IMR-90 (cell line): ENCODE data around the gene ZNF423. TPM values are rescaled to one million over a fixed set of nuclear protein-coding genes. Genes with fewer than 3 reads are reported as not detected.

Source experiments
- ATAC-seq: fragments of 200-7000 bp; cut with Tn5 transposase; 2 replicates; pipeline ENCODE4 v1.9.1; 2020; ENCODE audit warnings: low read depth, mild to moderate bottlenecking, moderate library complexity
- BruUV-seq: library from RNA; stranded (reverse); fragments of 400-500 nt; replicated peaks from 2 replicates; lab custom pipeline; 2021; lab: Mats Ljungman, UMichigan
- CTCF ChIA-PET: fragments of 300-600 bp; formaldehyde crosslinking; extraction: SDS; loops from one replicate; lab custom pipeline; 2021; ENCODE audit warnings: antibody characterized with exemption; lab: Yijun Ruan, JAX
- POLR2A ChIA-PET: fragments of 300-600 bp; sonication (Branson Sonifier 250); formaldehyde crosslinking; loops from one replicate; lab custom pipeline; 2022; ENCODE audit warnings: antibody characterized with exemption; ENCODE audit not compliant: unreplicated experiment; lab: Charles Lee
- DNase-seq: peaks from one replicate; pipeline ENCODE4 v3.0.0; 2013
- H2AFZ ChIP-seq: replicated peaks from 2 replicates; pipeline ENCODE3; 2013; ENCODE audit warnings: low read length, mild to moderate bottlenecking; ENCODE audit not compliant: poor library complexity
- H2AK5ac ChIP-seq: 2 replicates; pipeline ENCODE4 v1.6.1; 2013; ENCODE audit warnings: low read depth, low read length, inconsistent platforms
- H2AK9ac ChIP-seq: replicated peaks from 2 replicates; pipeline ENCODE3; 2013; ENCODE audit warnings: mild to moderate bottlenecking, low read depth, low read length, moderate library complexity; ENCODE audit not compliant: poor library complexity
- H2BK120ac ChIP-seq: 2 replicates; pipeline ENCODE4 v1.6.1; 2013; ENCODE audit warnings: low read depth, low read length, inconsistent platforms
- H2BK15ac ChIP-seq: 3 replicates; pipeline ENCODE4 v1.6.1; 2013; ENCODE audit warnings: low read depth, low read length, inconsistent platforms
- H2BK20ac ChIP-seq: 2 replicates; pipeline ENCODE4 v1.6.1; 2013; ENCODE audit warnings: low read depth, mild to moderate bottlenecking, inconsistent platforms, low read length, moderate library complexity
- H2BK5ac ChIP-seq: 2 replicates; pipeline ENCODE4 v1.6.1; 2013; ENCODE audit warnings: mild to moderate bottlenecking, low read depth, low read length, inconsistent platforms; ENCODE audit not compliant: poor library complexity, severe bottlenecking
- H3K14ac ChIP-seq: replicated peaks from 2 replicates; pipeline ENCODE4 v1.6.1; 2013; ENCODE audit warnings: low read depth, low read length, inconsistent platforms
- H3K18ac ChIP-seq: 2 replicates; pipeline ENCODE4 v1.6.1; 2013; ENCODE audit warnings: low read depth, low read length, control low read depth
- H3K23ac ChIP-seq: 2 replicates; pipeline ENCODE4 v1.6.1; 2013; ENCODE audit warnings: low read depth, low read length, inconsistent platforms
- H3K27ac ChIP-seq: 2 replicates; pipeline ENCODE4 v1.5.1; 2013; ENCODE audit warnings: mild to moderate bottlenecking, control low read depth, low read length; ENCODE audit not compliant: insufficient read depth
- H3K27me3 ChIP-seq: 2 replicates; pipeline ENCODE4 v1.6.1; 2013; ENCODE audit warnings: low read length; ENCODE audit not compliant: control insufficient read depth, insufficient read depth
- H3K36me3 ChIP-seq: 2 replicates; pipeline ENCODE4 v1.6.1; 2013; ENCODE audit warnings: low read length, mixed read lengths; ENCODE audit not compliant: control insufficient read depth, insufficient read depth
- H3K4ac ChIP-seq: 2 replicates; pipeline ENCODE4 v1.6.1; 2013; ENCODE audit warnings: low read depth, low read length, inconsistent platforms
- H3K4me1 ChIP-seq: 2 replicates; pipeline ENCODE4 v1.6.1; 2013; ENCODE audit warnings: low read length, mixed read lengths; ENCODE audit not compliant: control insufficient read depth, insufficient read depth
- H3K4me2 ChIP-seq: 2 replicates; pipeline ENCODE4 v1.6.1; 2013; ENCODE audit warnings: low read depth, mild to moderate bottlenecking, control low read depth, low read length, moderate library complexity
- H3K4me3 ChIP-seq: 2 replicates; pipeline ENCODE4 v1.5.1; 2013; ENCODE audit warnings: low read depth, mild to moderate bottlenecking, control low read depth, low read length, moderate library complexity; ENCODE audit not compliant: insufficient read depth
- H3K56ac ChIP-seq: 2 replicates; pipeline ENCODE4 v1.6.1; 2013; ENCODE audit warnings: low read length, inconsistent platforms; ENCODE audit not compliant: insufficient read depth; ENCODE audit errors: extremely low read depth
- H3K79me1 ChIP-seq, 2 experiments: 2 replicates each; pipeline ENCODE4 v1.6.1; 2013; ENCODE audit warnings: low read length in 2 of 2, inconsistent platforms in 1 of 2, low read depth in 1 of 2
- H3K9ac ChIP-seq: 2 replicates; pipeline ENCODE4 v1.6.1; 2013; ENCODE audit warnings: low read depth, low read length, control low read depth
- H3K9me1 ChIP-seq: 2 replicates; pipeline ENCODE4 v1.6.1; 2013; ENCODE audit warnings: low read length, inconsistent platforms; ENCODE audit not compliant: insufficient read depth
- H3K9me3 ChIP-seq: 2 replicates; pipeline ENCODE4 v1.6.1; 2013; ENCODE audit warnings: low read length; ENCODE audit not compliant: control insufficient read depth, insufficient read depth
- H4K20me1 ChIP-seq: 2 replicates; pipeline ENCODE4 v1.6.1; 2013; ENCODE audit warnings: low read length, inconsistent platforms; ENCODE audit not compliant: insufficient read depth
- H4K5ac ChIP-seq: 2 replicates; pipeline ENCODE4 v1.6.1; 2013; ENCODE audit warnings: mild to moderate bottlenecking, low read depth, low read length, control low read depth
- H4K8ac ChIP-seq, 2 experiments: 2 replicates each; pipeline ENCODE4 v1.6.1; 2013; ENCODE audit warnings: low read depth in 2 of 2, low read length in 2 of 2, control low read depth in 1 of 2, inconsistent platforms in 1 of 2
- H4K91ac ChIP-seq: 2 replicates; pipeline ENCODE4 v1.6.1; 2013; ENCODE audit warnings: low read depth, low read length, inconsistent platforms; ENCODE audit not compliant: insufficient read depth
- CTCF ChIP-seq: conservative IDR thresholded peaks from 2 replicates; pipeline ENCODE4 v1.5.1; 2012; ENCODE audit warnings: mild to moderate bottlenecking, low read depth, low read length, improper control_type of control experiment
- ELK1 ChIP-seq: fragments of 150-350 bp; IDR thresholded peaks from 2 replicates; pipeline ENCODE4 v1.6.1; 2016; ENCODE audit warnings: low read depth, mild to moderate bottlenecking, low read length, moderate library complexity, borderline replicate concordance
- FOS ChIP-seq: fragments of 150-350 bp; IDR thresholded peaks from 2 replicates; pipeline ENCODE4 v1.6.1; 2016; ENCODE audit warnings: low read depth, low read length
- MAFK ChIP-seq: IDR thresholded peaks from 2 replicates; pipeline ENCODE4 v1.6.1; 2012; ENCODE audit warnings: low read depth, low read length, improper control_type of control experiment
- MAZ ChIP-seq: IDR thresholded peaks from 2 replicates; pipeline ENCODE4 v1.6.1; 2012; ENCODE audit warnings: low read depth, mild to moderate bottlenecking, low read length, improper control_type of control experiment, moderate library complexity, borderline replicate concordance
- NFE2L2 ChIP-seq: fragments of 150-350 bp; IDR thresholded peaks from 2 replicates; pipeline ENCODE4 v1.6.1; 2016; ENCODE audit warnings: low read depth, mild to moderate bottlenecking, low read length
- POLR2A ChIP-seq: IDR thresholded peaks from 2 replicates; pipeline ENCODE4 v1.6.1; 2012; ENCODE audit warnings: mild to moderate bottlenecking, low read depth, low read length
- RAD21 ChIP-seq: IDR thresholded peaks from 2 replicates; pipeline ENCODE4 v1.6.1; 2012; ENCODE audit warnings: low read length, improper control_type of control experiment
- RCOR1 ChIP-seq: IDR thresholded peaks from 2 replicates; pipeline ENCODE4 v1.6.1; 2012; ENCODE audit warnings: mild to moderate bottlenecking, low read length, improper control_type of control experiment; ENCODE audit not compliant: insufficient replicate concordance
- SMC3 ChIP-seq: fragments of 150-350 bp; IDR thresholded peaks from 2 replicates; pipeline ENCODE4 v1.6.1; 2016; ENCODE audit warnings: low read depth, mild to moderate bottlenecking, antibody characterized with exemption, low read length, moderate library complexity
- USF2 ChIP-seq: fragments of 150-350 bp; IDR thresholded peaks from 2 replicates; pipeline ENCODE4 v1.6.1; 2017; ENCODE audit warnings: mild to moderate bottlenecking, antibody characterized with exemption, low read length, low read depth
- WGBS, 2 experiments: methylation state at CpG; one replicate each; pipeline versions ENCODE4 v1.1.5 to v1.1.7; 2013; ENCODE audit warnings: missing lambda C conversion rate in 2 of 2; ENCODE audit not compliant: insufficient read length in 1 of 2; ENCODE audit errors: extremely low coverage in 2 of 2; 5-methylcytosine and 5-hydroxymethylcytosine counted together
- dilution Hi-C: fragments of 300-500 bp; cut with HindIII; formaldehyde crosslinking; loops from one replicate; pipeline ENCODE4 v1.14.3; 2018; ENCODE audit warnings: low sequenced_read_pairs; ENCODE audit not compliant: unreplicated experiment
- in situ Hi-C: fragments of 300-500 bp; cut with MboI; formaldehyde crosslinking; loops from 3 replicates; pipeline ENCODE4 v1.14.3; 2019; ENCODE audit warnings: low sequenced_read_pairs, inconsistent platforms, mixed read lengths
- intact Hi-C: fragments of 100-400 bp; cut with micrococcal nuclease; formaldehyde crosslinking; loops from 2 replicates; pipeline ENCODE4 v1.10.0; 2022
- polyA plus RNA-seq, 3 experiments: library from polyadenylated mRNA; depleted of rRNA; stranded (reverse); fragments of >200 nt; gene quantifications; 2 replicates each; pipeline ENCODE4 v1.2.3, GENCODE V29; 2012; ENCODE audit warnings: low replicate concordance in 1 of 3
- total RNA-seq: library from RNA; depleted of rRNA; stranded (reverse); fragments of >200 nt; gene quantifications from 2 replicates; pipeline ENCODE4 v1.2.3, GENCODE V29; 2012

ZNF423 gene
- total and polyA plus RNA-seq, 2 of the 4 experiments (the other 2 are of a cell fraction), result under 0.01 to 0.10 TPM

- TF ChIP-seq ELK1, result no peak
- no peak for TF ChIP-seq SMC3
- TF ChIP-seq FOS, result no peak
- no peak for TF ChIP-seq POLR2A
- no peak for TF ChIP-seq NFE2L2
- TF ChIP-seq MAZ, result no peak
Observed at GRCh38 chr16:49491106-49491670, 364.7 kb downstream of the ZNF423 start (continued).

GRCh38 chr16:49490321-49490705 lies 365.6 kb downstream of the ZNF423 start:
- Histone ChIP-seq H2AK9ac (no peak overlapping the region), H2BK120ac (no peak overlapping the region), H2AK5ac (no peak overlapping the region), H2BK5ac (no peak overlapping the region), H3K23ac (no peak overlapping the region), H4K91ac (no peak overlapping the region), H3K4ac (no peak overlapping the region), H3K79me1 (no peaks in the 10 kb centered on the region), H3K4me1 (no peaks in the 10 kb centered on the region), H2BK15ac (no peak overlapping the region), H3K36me3 (no peaks in the 10 kb centered on the region), H4K5ac (no peak overlapping the region), H3K9ac (no peak overlapping the region), H3K27me3 (no peaks in the 10 kb centered on the region), H2AFZ (no peak overlapping the region), H4K8ac (no peak overlapping the region), H3K4me3 (no peak overlapping the region), H3K27ac (no peak overlapping the region), H3K9me1 (no peaks in the 10 kb centered on the region), H3K9me3 (no peaks in the 10 kb centered on the region), H3K56ac (no peak overlapping the region), H3K4me2 (no peak overlapping the region), H4K20me1 (no peaks in the 10 kb centered on the region), H3K18ac (no peak overlapping the region), H3K14ac (no peak overlapping the region), H2BK20ac (no peak overlapping the region)
- intact Hi-C loops (loop anchor here (5.0 kb wide), 2 partner anchors 367 to 432 kb away; partner anchors contain the start of gene ZNF423), in situ Hi-C loops (no loop called here), dilution Hi-C loops (no loop called here)
- ATAC-seq (no peak), DNase-seq (no peak)
- CTCF ChIA-PET, result no interaction called here
- WGBS, 2 experiments, result 14% methylated on average over 1 of the region's 8 CpGs; no CpG with 5 or more reads in 1 of the 2 experiments
- POLR2A ChIA-PET, result no interaction called here
- BruUV-seq, result no TSS peak
- TF ChIP-seq CTCF (no peak), ELK1 (no peak), USF2 (no peak), RAD21 (no peak), MAFK (no peak), POLR2A (no peak), RCOR1 (no peak), FOS (no peak)
